Measurements from ENCODE around the gene CACNA1E.

The CACNA1E gene

GRCh38 chr1:181669246-181669645, 185.9 kb downstream of the CACNA1E start:
- in situ Hi-C loops (cut with MboI; ENCODE audit: low sequenced_read_pairs), result no loop called here

- in situ Hi-C loops (cut with MboI; ENCODE audit: low sequenced_read_pairs), result no loop called here
Observed at GRCh38 chr1:181674617-181675016, 191.3 kb downstream of the CACNA1E start.

- in situ Hi-C loops (cut with MboI; ENCODE audit: low sequenced_read_pairs), result no loop called here
Observed at GRCh38 chr1:181675091-181675917, 192.0 kb downstream of the CACNA1E start.

- in situ Hi-C loops (cut with MboI; ENCODE audit: low sequenced_read_pairs), result no loop called here
Observed at GRCh38 chr1:181675918-181676190, 192.5 kb downstream of the CACNA1E start.

DNA sequence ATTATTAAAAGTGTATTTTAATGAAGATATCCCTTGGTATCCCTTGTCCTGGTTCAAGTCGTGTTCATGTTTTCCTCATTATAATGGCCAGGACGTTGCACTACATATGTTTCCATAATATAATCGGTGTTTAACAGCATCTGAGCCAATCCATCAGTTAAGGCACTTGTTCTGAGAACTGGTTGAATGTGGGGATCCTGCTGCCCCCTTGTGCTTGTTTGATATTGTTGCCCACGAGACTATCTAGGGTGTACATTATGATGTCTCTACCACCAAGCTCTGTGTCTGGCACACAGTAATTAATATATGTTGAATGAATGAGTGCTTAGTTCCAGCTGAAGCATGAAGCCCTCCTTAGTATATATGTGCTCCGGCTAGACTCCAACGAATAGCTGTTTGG, 193.0 kb downstream of the CACNA1E start:
- in situ Hi-C loops (cut with MboI; ENCODE audit: low sequenced_read_pairs), result no loop called here

- in situ Hi-C loops (cut with MboI; ENCODE audit: low sequenced_read_pairs), result no loop called here
Observed at GRCh38 chr1:181680332-181680731, 197.0 kb downstream of the CACNA1E start.

- in situ Hi-C loops (cut with MboI; ENCODE audit: low sequenced_read_pairs), result no loop called here
Observed at GRCh38 chr1:181680871-181681270, 197.6 kb downstream of the CACNA1E start.

- in situ Hi-C loops (cut with MboI; ENCODE audit: low sequenced_read_pairs), result no loop called here
Observed at GRCh38 chr1:181685211-181685610, 201.9 kb downstream of the CACNA1E start.

- in situ Hi-C loops (cut with MboI; ENCODE audit: low sequenced_read_pairs), result no loop called here
Observed at GRCh38 chr1:181701891-181702290, 218.6 kb downstream of the CACNA1E start.

- in situ Hi-C loops (cut with MboI; ENCODE audit: low sequenced_read_pairs), result no loop called here
Observed at GRCh38 chr1:181704546-181704945, 221.2 kb downstream of the CACNA1E start.

- in situ Hi-C loops (cut with MboI; ENCODE audit: low sequenced_read_pairs), result no loop called here
Observed at GRCh38 chr1:181711820-181712219, 228.5 kb downstream of the CACNA1E start.

DNA sequence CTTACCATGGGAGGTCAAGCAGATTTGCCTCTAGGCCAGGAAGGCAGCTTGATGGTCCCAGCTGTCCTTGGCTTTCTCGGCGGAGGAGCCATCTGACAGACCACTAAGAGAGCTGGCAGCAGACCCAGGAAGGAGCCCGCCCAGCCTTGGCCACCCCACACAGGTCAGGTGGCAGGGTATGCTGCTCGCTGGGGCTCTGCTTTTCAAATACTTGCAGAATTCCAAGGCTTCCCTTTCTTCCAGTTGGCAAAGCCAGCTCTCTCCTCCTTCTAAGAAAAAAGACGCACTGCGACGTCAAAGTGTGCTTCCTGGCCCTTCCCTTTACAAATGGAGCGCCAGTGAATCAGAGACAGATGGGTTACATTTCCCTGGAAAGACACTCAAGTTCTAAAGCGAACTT, 229.4 kb downstream of the CACNA1E start:
- in situ Hi-C loops (cut with MboI; ENCODE audit: low sequenced_read_pairs), result no loop called here

DNA sequence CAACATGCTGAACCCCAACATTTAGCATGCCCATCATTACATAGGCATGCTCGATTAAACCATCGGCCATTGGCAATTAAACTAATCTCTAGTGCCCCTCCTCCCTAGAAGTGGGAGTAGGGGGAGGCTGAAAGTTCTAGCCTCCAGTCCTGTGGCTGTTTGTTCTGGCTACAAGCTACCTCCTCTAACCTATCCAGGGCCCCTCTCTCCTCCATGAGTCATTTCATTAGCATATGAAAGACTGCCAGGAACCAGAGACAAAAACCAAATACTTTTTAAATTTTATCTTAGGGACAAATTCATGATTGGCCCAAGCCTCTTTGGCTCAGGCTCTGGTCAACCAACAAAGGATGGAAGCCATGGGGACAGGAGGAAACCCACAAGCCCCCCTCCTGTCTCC, 231.1 kb downstream of the CACNA1E start:
- in situ Hi-C loops (cut with MboI; ENCODE audit: low sequenced_read_pairs), result no loop called here

- in situ Hi-C loops (cut with MboI; ENCODE audit: low sequenced_read_pairs), result no loop called here
Observed at GRCh38 chr1:181718034-181718433, 234.7 kb downstream of the CACNA1E start.

GRCh38 chr1:181726320-181727012, 243.1 kb downstream of the CACNA1E start:
- in situ Hi-C loops (cut with MboI; ENCODE audit: low sequenced_read_pairs), result no loop called here

DNA sequence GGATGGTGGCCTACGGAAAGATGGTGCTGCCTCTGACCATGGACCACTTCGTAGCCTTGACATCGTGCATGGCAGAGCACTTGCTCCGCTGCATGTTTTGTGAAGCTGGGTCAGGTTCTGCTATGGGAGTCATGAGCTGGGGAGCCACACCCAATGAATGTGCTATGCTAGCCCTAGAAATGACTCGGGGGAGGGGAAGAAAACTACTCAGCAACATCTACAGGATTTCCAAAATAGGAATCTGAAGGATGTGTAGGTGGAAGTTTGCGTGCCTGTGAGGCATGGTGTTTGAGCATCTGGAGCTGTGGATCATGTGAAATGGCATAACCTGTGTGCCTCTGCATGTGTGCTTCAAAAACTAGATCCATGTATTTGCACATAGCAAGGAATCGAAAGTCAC, 247.3 kb downstream of the CACNA1E start:
- in situ Hi-C loops (cut with MboI; ENCODE audit: low sequenced_read_pairs), result no loop called here

GRCh38 chr1:181732218-181732990, 249.1 kb downstream of the CACNA1E start:
- in situ Hi-C loops (cut with MboI; ENCODE audit: low sequenced_read_pairs), result no loop called here

- in situ Hi-C loops (cut with MboI; ENCODE audit: low sequenced_read_pairs), result no loop called here
Observed at GRCh38 chr1:181733486-181733885, 250.2 kb downstream of the CACNA1E start.

DNA sequence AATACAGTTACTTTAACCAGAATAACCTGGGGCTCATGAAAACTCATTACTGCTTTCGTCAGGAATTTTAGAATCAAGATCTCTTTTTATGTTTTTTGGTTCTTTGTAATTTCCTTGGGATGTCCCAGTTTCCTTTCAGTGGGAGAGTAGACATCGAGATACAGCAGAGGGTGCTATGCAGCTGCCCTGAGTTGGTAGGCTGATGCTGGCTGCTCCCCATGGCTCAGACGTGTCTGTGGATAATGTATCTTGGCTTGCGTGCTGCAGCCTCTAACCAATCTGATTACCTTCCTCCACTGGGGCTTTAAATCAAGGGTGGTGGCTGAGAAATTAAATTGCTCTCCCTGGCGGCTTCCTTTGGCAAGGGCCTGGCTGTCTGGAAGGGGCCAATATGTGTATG, 253.7 kb downstream of the CACNA1E start:
- in situ Hi-C loops (cut with MboI; ENCODE audit: low sequenced_read_pairs), result no loop called here

DNA sequence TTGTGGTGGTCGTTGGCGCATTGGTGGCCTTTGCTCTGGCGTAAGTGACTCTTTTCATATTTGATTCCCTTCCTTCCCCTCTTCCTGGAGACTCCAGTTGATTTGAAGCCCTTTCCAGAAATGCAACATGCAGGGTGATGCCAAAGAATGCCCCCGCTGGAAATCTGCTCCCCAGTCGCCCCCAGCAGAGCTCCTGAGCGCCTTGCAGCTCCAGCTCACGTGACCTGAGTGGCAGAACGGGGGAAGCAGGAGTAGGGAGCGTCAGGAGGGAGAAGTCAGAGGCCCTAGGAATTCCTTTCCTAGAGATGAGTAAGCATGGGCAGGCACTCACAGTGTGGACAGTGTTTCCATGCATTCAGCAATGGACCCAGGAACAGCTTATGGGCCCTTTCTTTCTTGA, 255.9 kb downstream of the CACNA1E start:
- in situ Hi-C loops (cut with MboI; ENCODE audit: low sequenced_read_pairs), result no loop called here

GRCh38 chr1:181742426-181742825, 259.1 kb downstream of the CACNA1E start:
- in situ Hi-C loops (cut with MboI; ENCODE audit: low sequenced_read_pairs), result no loop called here

- in situ Hi-C loops (cut with MboI; ENCODE audit: low sequenced_read_pairs), result no loop called here
Observed at GRCh38 chr1:181743878-181744312, 260.6 kb downstream of the CACNA1E start.
